Neural progenitor cell (in vitro differentiated cells): Measurements from ENCODE around the gene RERE. TPM values are rescaled to one million over a fixed set of nuclear protein-coding genes. Genes with fewer than 3 reads are reported as not detected.

Source experiments
- DNase-seq: peaks from one replicate; pipeline ENCODE4 v3.0.0-alpha.2; 2016; ENCODE audit warnings: low spot score
- H2AFZ ChIP-seq: fragments of 200-600 bp; sonication (generic); replicated peaks from 2 replicates; pipeline ENCODE4 v1.6.1; 2016; ENCODE audit warnings: antibody characterized with exemption
- H3F3A ChIP-seq: fragments of 200-600 bp; sonication (generic); 2 replicates; pipeline ENCODE4 v1.6.1; 2016; ENCODE audit warnings: antibody characterized with exemption, low read depth
- H3K27ac ChIP-seq: fragments of 200-600 bp; sonication (generic); 2 replicates; pipeline ENCODE4 v1.5.1; 2016; ENCODE audit warnings: mild to moderate bottlenecking
- H3K27me3 ChIP-seq: fragments of 200-600 bp; sonication (generic); 2 replicates; pipeline ENCODE4 v1.6.1; 2016; ENCODE audit warnings: mild to moderate bottlenecking, moderate library complexity
- H3K36me3 ChIP-seq: fragments of 200-600 bp; sonication (generic); 2 replicates; pipeline ENCODE4 v1.5.1; 2016
- H3K4me1 ChIP-seq: fragments of 200-600 bp; sonication (generic); 2 replicates; pipeline ENCODE4 v1.6.1; 2016; ENCODE audit warnings: mixed run types
- H3K4me2 ChIP-seq: fragments of 200-600 bp; sonication (generic); 2 replicates; pipeline ENCODE4 v1.6.1; 2016
- H3K4me3 ChIP-seq: fragments of 200-600 bp; sonication (generic); 2 replicates; pipeline ENCODE4 v1.5.1; 2016
- H3K79me2 ChIP-seq: fragments of 200-600 bp; sonication (generic); 2 replicates; pipeline ENCODE4 v1.6.1; 2016; ENCODE audit warnings: low read depth
- H3K9ac ChIP-seq: fragments of 200-600 bp; sonication (generic); 2 replicates; pipeline ENCODE4 v1.6.1; 2016
- H3K9me3 ChIP-seq: fragments of 200-600 bp; sonication (generic); 2 replicates; pipeline ENCODE4 v1.5.1; 2016; ENCODE audit warnings: low read depth
- H4K20me1 ChIP-seq: fragments of 200-600 bp; sonication (generic); 2 replicates; pipeline ENCODE4 v1.6.1; 2016; ENCODE audit warnings: low read depth
- H3K27ac Mint-ChIP-seq: 3 replicates; pipeline ENCODE4 v1.8.0; 2021; ENCODE audit warnings: mixed read lengths
- H3K27me3 Mint-ChIP-seq: 2 replicates; pipeline ENCODE4 v1.8.0; 2022; ENCODE audit warnings: low read depth, mild to moderate bottlenecking, inconsistent platforms, moderate library complexity, mixed read lengths; ENCODE audit not compliant: insufficient read depth
- H3K36me3 Mint-ChIP-seq: 3 replicates; pipeline ENCODE4 v1.8.0; 2021; ENCODE audit warnings: mixed read lengths
- H3K4me1 Mint-ChIP-seq: 3 replicates; pipeline ENCODE4 v1.8.0; 2021; ENCODE audit warnings: mixed read lengths
- H3K4me3 Mint-ChIP-seq: 3 replicates; pipeline ENCODE4 v1.8.0; 2021; ENCODE audit warnings: mild to moderate bottlenecking, moderate library complexity, mixed read lengths
- H3K9me3 Mint-ChIP-seq: 3 replicates; pipeline ENCODE4 v1.8.0; 2020; ENCODE audit warnings: mixed read lengths
- CTCF ChIP-seq: fragments of 200-600 bp; sonication (generic); IDR thresholded peaks from 2 replicates; pipeline ENCODE4 v1.5.1; 2017; ENCODE audit warnings: antibody characterized with exemption, mild to moderate bottlenecking
- EZH2 ChIP-seq: fragments of 200-600 bp; sonication (generic); IDR thresholded peaks from 2 replicates; pipeline ENCODE4 v1.6.1; 2017; ENCODE audit warnings: antibody characterized with exemption, mild to moderate bottlenecking, moderate library complexity
- EZH2phosphoT487 ChIP-seq: fragments of 200-600 bp; sonication (generic); IDR thresholded peaks from 2 replicates; pipeline ENCODE4 v1.6.1; 2017; ENCODE audit warnings: antibody characterized with exemption
- total RNA-seq: library from RNA; depleted of rRNA; stranded (reverse); fragments of >200 nt; gene quantifications from 2 replicates; pipeline ENCODE4 v1.2.3, GENCODE V29; 2015; ENCODE audit warnings: low replicate concordance

The RERE gene
- total RNA-seq, 1 donor from 2014 or later, result 29.8 TPM

GRCh38 chr1:8357329-8358101 lies 459.9 kb downstream of the RERE start:
- H3K27ac Mint-ChIP-seq, result no peak overlapping the region
- Histone ChIP-seq H3K27me3 (no peaks in the 10 kb centered on the region), H3K9me3 (no peaks in the 10 kb centered on the region), H3F3A (peaks cover 26% of the 10 kb centered on the region), H3K4me2 (no peak overlapping the region), H3K9ac (no peak overlapping the region), H3K4me1 (no peaks in the 10 kb centered on the region), H4K20me1 (peaks cover 25% of the 10 kb centered on the region), H2AFZ (no peak overlapping the region), H3K79me2 (no peaks in the 10 kb centered on the region), H3K27ac (no peak overlapping the region), H3K4me3 (no peak overlapping the region), H3K36me3 (no peaks in the 10 kb centered on the region)
- H3K36me3 Mint-ChIP-seq, result peaks cover 44% of the 10 kb centered on the region
- H3K27me3 Mint-ChIP-seq, result peaks cover 11% of the 10 kb centered on the region
- no peak overlapping the region for H3K4me3 Mint-ChIP-seq
- no peak for TF ChIP-seq CTCF
- no peak for TF ChIP-seq EZH2
- no peak for TF ChIP-seq EZH2phosphoT487
- no peaks in the 10 kb centered on the region for H3K9me3 Mint-ChIP-seq
- no peak for DNase-seq
- H3K4me1 Mint-ChIP-seq, result peaks cover 15% of the 10 kb centered on the region

DNA sequence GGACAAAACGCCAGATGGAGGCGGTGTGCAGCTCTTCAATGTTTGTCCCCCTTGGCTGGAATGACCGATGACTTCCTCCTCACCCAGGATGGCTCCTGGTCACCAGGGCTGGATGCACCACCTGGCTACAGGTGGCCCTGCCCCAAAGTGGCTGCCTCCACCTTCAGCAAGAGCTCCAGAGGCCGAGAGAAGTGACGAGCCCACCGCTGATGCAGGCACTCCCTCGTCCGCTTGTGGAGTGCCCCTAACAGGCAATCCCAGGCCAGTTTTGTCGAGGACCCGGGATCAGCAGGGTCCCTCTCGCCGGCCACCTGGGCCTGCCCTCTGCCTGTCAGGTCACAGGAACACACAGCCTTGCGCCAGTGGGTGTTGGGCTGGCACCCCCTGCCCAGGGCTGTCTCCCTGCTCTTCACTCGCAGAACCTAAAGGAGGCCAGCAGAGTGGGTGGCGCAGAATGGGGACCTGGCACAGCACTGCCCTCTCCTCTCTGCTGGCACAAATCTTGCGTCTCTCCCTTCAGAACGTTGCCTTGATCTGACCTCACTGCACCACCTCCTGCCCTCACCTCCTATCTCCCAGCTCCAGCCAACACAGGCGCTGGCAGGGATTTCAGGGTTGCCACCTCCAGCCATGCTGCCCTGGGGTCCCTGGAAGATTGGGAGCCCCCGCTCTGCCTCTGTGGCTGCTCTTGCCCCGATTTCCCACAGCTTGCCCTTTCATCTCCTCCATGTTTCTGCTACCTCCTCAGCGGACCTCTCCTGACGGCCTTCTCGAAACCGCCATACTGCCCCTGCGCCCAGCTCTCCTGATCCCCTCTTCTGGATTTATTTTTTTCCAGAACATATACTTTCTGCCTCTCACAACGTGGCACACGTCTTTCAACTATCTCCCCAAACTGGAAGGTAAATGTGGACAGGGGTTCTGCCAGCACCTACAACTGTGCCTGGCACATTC lies 460.9 kb downstream of the RERE start:
- no peaks in the 10 kb centered on the region for H3K36me3 ChIP-seq
- no peak for TF ChIP-seq CTCF
- no peak for TF ChIP-seq EZH2
- no peak for TF ChIP-seq EZH2phosphoT487

GRCh38 chr1:8355439-8356255 lies 461.8 kb downstream of the RERE start:
- peaks cover 10% of the 10 kb centered on the region for H3K4me1 Mint-ChIP-seq
- no peak overlapping the region for H3K9ac ChIP-seq
- peak overlapping the region; percentile 62 for H3K4me3 Mint-ChIP-seq

More for the DNA sequence above, 460.9 kb downstream of the RERE start:
- no peaks in the 10 kb centered on the region for H3K4me1 ChIP-seq
- peaks cover 11% of the 10 kb centered on the region for H3K27me3 Mint-ChIP-seq
- H3K4me2 ChIP-seq, result no peak overlapping the region
- H3K9me3 Mint-ChIP-seq, result no peaks in the 10 kb centered on the region
- H3K27ac Mint-ChIP-seq, result peak overlapping the region; percentile 3
- H2AFZ ChIP-seq, result no peak overlapping the region
- H3K9ac ChIP-seq, result no peak overlapping the region
- peaks cover 28% of the 10 kb centered on the region for H3F3A ChIP-seq
- peaks cover 10% of the 10 kb centered on the region for H3K4me1 Mint-ChIP-seq
- H3K9me3 ChIP-seq, result no peaks in the 10 kb centered on the region
- H3K4me3 Mint-ChIP-seq, result no peak overlapping the region
- peaks cover 25% of the 10 kb centered on the region for H4K20me1 ChIP-seq
- H3K27me3 ChIP-seq, result no peaks in the 10 kb centered on the region
- H3K79me2 ChIP-seq, result no peaks in the 10 kb centered on the region
- DNase-seq, result no peak
- H3K27ac ChIP-seq, result no peak overlapping the region
- H3K4me3 ChIP-seq, result no peak overlapping the region
- peaks cover 42% of the 10 kb centered on the region for H3K36me3 Mint-ChIP-seq

More at GRCh38 chr1:8355439-8356255, 461.8 kb downstream of the RERE start:
- Mint-ChIP-seq H3K27ac (no peak overlapping the region), H3K36me3 (peaks cover 40% of the 10 kb centered on the region), H3K27me3 (peaks cover 16% of the 10 kb centered on the region), H3K9me3 (no peaks in the 10 kb centered on the region)
- Histone ChIP-seq H3K4me1 (no peaks in the 10 kb centered on the region), H3K27ac (no peak overlapping the region), H3K27me3 (no peaks in the 10 kb centered on the region), H2AFZ (no peak overlapping the region), H3K36me3 (no peaks in the 10 kb centered on the region), H3K9me3 (no peaks in the 10 kb centered on the region), H3K4me3 (no peak overlapping the region), H3K4me2 (no peak overlapping the region), H3F3A (peaks cover 28% of the 10 kb centered on the region), H4K20me1 (peaks cover 25% of the 10 kb centered on the region), H3K79me2 (no peaks in the 10 kb centered on the region)
- TF ChIP-seq EZH2phosphoT487 (no peak), EZH2 (no peak), CTCF (no peak)
- no peak for DNase-seq
